DMS 273 (cell line): ENCODE data around the gene GRM8.
A peak's percentile ranks its signal among the peaks of the same experiment; 100 is the strongest.

Source experiments
- DNase-seq: peaks from one replicate; lab custom pipeline; 2025; ENCODE audit not compliant: unreplicated experiment; lab: John Stamatoyannopoulos, UW

GRM8 gene

DNA sequence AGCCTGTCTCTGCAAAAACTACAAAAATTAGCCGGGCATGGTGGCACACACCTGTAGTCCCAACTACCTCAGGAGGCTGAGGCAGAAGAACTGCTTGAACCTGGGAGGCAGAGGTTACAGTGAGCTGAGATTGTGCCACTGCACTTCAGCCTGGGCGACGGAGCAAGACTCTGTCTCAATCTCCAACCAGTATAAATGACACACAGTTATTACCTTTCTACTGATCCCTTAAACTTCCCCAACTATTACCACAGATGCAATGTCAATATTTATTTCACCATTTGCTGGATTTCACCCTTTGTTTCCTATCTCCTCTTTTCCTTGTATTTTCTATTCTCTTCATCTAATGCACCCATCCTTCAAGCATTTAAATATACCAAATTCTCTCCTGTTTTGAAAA is 431.8 kb downstream of the GRM8 start:
- no peak for DNase-seq

DNA sequence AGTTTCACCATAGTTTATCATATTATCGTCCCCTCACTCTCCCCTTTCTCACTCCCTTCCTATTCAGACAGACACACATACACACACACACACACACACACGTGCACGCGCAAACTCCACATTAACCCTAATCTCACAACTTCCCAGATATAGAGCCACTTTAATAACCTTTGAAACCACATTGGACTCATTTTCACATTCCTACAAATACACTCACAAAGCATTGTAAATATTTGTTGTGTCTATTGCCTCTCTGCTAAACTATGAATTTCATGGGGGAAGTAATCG is 433.6 kb downstream of the GRM8 start:
- no peak for DNase-seq

DNA sequence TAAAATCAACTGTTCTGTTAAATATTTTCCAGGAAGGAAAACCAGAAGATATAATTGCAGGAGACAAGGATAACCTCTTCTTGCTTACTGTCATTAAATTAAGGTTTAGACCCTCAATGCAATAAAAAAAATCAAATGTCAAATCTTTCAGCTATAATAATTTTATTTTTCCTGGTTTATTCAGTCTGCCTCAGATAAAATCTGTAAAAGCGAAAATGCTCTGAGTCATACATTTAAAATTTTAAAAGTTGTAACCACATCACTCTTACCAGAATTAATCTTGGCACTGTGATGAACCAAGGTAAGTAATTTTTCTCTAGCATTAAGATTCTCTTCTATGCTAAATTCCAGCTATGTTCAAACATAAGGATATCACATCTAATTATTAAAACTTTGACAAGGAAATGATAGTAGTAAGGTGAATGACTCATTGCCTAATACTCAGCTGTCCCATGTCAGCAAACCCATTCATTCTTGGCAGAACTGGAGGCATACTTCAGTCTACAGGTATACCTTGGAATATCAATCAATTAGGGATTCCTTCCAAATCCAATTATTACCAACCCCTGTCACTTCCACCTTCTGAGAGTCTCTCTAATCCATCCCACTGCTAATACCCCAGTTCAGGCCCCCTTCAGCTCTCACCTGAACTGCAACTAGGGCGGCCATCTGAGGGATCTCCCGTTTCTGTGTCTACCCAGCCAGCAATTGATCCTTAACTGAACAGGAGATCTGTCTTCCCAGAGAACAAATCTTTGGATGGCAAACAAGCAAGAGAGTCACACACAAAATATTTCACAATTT is 434.1 kb downstream of the GRM8 start:
- DNase-seq = no peak

DNA sequence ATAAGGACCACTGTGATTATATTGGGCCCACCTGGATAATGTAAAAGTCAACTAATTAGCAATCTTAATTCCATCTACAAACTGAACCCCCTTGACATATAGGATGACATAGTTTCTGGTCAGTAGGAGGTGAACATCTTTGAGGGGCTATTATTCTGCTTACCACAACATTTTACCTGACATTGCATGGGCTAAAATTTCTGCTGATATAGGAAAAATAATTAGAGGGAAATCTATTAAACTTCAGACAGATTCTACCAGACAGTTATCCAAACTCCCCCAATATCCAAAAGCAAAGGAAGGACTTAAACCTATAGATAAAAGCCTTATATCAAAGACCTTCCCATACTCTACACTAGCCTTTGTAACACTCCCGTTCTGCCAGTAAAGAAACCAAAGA is 443.6 kb downstream of the GRM8 start:
- DNase-seq = no peak

DNA sequence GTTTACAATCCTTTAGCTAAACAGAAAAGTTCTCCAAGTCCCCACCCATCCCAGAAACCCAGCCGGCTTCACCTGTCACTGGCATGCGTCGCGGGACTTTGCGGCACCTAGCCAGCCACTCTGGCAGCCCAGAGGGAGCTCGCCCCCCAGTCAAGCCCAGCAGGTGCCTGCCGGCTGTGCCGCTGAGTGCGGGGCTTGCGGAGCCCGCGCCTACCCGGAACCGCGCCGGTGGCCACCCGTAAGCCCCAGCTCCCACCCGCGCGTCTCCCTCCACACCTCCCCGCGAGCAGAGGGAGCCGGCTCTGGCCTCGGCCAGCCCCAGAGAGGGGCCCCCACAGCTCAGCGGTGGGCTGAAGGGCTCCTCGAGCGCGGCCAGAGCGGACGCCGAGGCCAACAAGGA is 446.1 kb downstream of the GRM8 start:
- DNase-seq = no peak

DNA sequence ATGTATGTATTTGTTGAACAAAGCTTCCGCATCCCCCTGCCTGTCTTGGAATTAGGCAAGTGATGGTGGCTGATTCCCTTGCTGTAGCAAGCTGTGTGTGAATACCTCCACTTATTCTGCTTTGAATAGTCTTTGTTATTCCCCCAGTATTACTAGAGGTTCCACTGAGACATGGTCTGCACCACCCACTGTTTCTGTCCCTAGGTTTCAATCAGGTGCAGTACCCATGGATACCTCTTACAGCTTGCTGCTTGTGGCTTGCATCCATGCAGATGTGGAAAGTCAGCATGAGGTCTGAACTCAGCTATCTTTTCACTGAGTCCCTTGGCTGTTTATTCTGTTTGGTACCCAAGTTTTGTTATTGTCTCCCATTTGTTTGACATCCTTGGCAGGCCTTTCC is 447.4 kb downstream of the GRM8 start:
- DNase-seq = no peak

- no peak for DNase-seq
Observed at GRCh38 chr7:126804604-126805003, 448.1 kb downstream of the GRM8 start.

DNA sequence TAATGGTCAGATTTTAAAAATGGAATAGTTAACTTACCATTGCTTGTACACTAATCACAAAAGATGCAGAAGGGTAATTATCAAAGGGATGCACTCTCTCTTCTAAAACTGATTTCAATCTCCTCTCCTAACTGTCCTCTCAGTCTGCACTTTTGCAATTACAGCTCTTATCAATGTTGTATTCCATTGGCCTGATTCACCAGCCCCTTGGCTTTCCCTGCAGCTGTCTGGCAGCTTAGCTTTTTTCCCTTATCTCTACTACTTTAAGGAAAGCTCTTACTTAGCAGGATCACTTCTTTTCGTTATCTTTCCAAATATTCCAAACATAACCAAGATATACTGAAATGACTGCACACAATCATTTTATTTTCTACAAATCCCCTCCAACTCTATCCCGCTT is 448.8 kb downstream of the GRM8 start:
- DNase-seq = no peak

- DNase-seq = peak; percentile 86
Observed at GRCh38 chr7:126803060-126803665, 449.6 kb downstream of the GRM8 start.

DNA sequence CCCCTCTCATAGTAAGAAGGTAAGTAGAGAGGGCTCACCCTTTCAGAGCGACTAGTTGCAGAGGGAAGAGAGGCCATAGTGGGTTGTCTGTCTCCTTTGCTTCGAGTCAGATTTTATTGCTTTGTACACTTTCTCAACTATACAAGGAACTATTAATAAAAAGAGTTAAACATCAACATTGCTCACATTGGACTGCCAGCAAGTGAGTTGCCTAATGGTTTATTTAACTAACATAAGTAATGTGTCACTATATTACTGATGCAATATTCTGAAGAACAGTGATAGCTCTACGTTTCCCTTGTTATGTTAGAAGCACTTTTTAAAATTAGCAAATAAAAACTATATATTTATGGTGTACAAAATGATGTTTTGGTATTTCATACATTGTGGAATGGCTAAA is 451.0 kb downstream of the GRM8 start:
- no peak for DNase-seq

GRCh38 chr7:126799541-126799940 is 453.2 kb downstream of the GRM8 start:
- DNase-seq = no peak

DNA sequence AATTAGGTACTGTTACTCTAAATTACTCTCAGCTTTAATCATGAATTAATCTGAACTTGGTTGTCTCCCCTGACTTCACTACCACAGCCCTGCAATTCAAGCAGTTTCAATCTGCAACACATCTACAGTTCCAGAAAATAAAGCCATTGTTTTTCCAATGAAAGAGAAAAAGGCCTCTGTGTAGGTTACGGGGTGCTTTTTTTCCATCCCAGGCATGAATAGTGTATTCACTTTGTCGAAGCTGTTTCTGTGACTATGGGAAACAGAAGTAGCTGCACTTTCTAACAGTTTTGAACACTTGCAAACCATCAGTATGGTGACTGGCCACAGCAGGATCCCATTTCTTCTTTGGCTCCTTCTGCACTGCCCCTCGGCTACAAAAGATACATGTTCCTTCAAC is 460.2 kb downstream of the GRM8 start:
- DNase-seq = no peak

DNA sequence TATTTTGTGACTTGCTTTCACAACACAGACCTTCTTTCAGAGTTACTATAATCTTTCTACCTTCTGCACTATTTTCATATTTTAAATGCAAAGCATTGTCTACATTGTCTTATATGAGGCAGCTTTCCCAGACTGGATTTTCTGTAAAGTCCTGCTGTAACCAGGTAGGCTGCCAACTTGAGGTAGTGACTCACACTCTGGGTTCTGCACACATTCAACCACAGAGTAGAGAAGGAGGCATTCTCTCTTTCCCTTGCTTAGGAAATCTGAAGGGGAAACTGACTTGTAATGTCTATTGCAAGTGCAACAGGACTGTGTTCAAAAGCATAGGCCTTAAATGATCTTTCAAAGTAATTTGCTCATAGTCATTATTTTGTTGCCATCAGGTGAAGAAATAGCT is 461.4 kb downstream of the GRM8 start:
- DNase-seq = no peak

DNA sequence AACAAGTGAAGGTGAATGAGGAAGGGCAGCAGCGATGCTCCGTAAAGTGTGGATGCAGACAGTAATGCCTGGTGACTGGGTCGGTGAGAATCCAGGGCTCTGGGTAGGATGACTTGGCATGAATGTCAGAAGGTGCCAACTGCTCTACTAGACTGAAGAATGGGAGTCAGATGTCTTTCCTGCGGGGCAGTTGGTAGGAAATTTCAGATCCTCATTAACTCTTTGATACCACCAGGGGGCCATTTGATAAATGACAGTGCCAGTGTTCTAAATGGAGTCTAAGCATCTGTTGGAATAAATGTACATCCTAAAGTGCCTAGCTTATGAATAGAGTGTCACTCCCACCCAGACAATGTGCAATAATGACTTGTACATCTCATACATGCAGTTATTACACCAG is 462.0 kb downstream of the GRM8 start:
- DNase-seq = peak; percentile 50

GRCh38 chr7:126783613-126784012 is 469.1 kb downstream of the GRM8 start:
- DNase-seq = no peak

DNA sequence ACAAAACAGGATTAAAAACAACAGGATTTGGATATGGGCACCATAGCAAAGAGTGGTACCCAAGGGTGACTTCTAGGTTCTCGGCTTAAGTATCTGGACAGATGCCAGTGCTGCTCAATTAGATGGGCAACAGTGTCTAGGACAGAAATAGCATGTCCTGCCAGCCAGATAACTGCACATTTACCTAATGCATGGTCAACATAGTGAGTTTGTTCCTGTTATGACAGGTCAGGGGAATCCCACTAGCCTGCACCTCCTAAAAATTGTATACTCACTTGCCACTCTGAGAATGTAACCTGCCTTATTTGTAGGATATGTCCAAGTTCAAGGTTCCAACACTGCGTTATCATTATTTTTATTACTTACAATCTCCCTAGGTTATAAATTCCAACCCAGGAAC is 471.7 kb downstream of the GRM8 start:
- DNase-seq = no peak

- DNase-seq = no peak
Observed at GRCh38 chr7:126778101-126778500, 474.6 kb downstream of the GRM8 start.

GRCh38 chr7:126776498-126776897 is 476.2 kb downstream of the GRM8 start:
- no peak for DNase-seq

- no peak for DNase-seq
Observed at GRCh38 chr7:126774077-126774476, 478.7 kb downstream of the GRM8 start.

- DNase-seq = no peak
Observed at GRCh38 chr7:126768836-126769235, 483.9 kb downstream of the GRM8 start.

- no peak for DNase-seq
Observed at GRCh38 chr7:126760914-126761577, 491.7 kb downstream of the GRM8 start.

- no peak for DNase-seq
Observed at GRCh38 chr7:126755381-126755780, 497.4 kb downstream of the GRM8 start.
